ENCODE results near the gene CLDN9. TPM values are rescaled to one million over a fixed set of nuclear protein-coding genes. Genes with fewer than 3 reads are reported as not detected.

CLDN9 gene
- total and polyA plus RNA-seq, 9 of the 15 experiments (the other 6 are each of a cell fraction or from before 2014, with no cell fraction given), result 0.12 to 0.44 (median 0.22) TPM; not detected in 4

- peak; percentile 53; the same call in 1 of the 2 replicates for TF ChIP-seq GATAD2B (IDR thresholded peaks at IDR 0.05; ENCODE audit: borderline replicate concordance)
- TF ChIP-seq, protein P1, sequence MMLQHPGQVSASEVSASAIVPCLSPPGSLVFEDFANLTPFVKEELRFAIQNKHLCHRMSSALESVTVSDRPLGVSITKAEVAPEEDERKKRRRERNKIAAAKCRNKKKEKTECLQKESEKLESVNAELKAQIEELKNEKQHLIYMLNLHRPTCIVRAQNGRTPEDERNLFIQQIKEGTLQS (IDR thresholded peaks at IDR 0.05), result no peak
- TF ChIP-seq, protein P1 (CRISPR knock-in tag; conservative IDR thresholded peaks at IDR 0.05), result no peak
- no peak for TF ChIP-seq IRF1 (CRISPR knock-in tag; IDR thresholded peaks at IDR 0.05; ENCODE audit: borderline replicate concordance)
- no peak for TF ChIP-seq ZZZ3 (IDR thresholded peaks at IDR 0.05)
- no peak for TF ChIP-seq CBFA2T3 (IDR thresholded peaks at IDR 0.05)
- TF ChIP-seq ELF4 (CRISPR knock-in tag; IDR thresholded peaks at IDR 0.05), result no peak
- TF ChIP-seq THRAP3 (IDR thresholded peaks at IDR 0.05; ENCODE audit: borderline replicate concordance), result peak; percentile 21; the same call in 1 of the 2 replicates
- no peak for TF ChIP-seq GTF2A2 (tag; IDR thresholded peaks at IDR 0.05)
- TF ChIP-seq, protein P2, sequence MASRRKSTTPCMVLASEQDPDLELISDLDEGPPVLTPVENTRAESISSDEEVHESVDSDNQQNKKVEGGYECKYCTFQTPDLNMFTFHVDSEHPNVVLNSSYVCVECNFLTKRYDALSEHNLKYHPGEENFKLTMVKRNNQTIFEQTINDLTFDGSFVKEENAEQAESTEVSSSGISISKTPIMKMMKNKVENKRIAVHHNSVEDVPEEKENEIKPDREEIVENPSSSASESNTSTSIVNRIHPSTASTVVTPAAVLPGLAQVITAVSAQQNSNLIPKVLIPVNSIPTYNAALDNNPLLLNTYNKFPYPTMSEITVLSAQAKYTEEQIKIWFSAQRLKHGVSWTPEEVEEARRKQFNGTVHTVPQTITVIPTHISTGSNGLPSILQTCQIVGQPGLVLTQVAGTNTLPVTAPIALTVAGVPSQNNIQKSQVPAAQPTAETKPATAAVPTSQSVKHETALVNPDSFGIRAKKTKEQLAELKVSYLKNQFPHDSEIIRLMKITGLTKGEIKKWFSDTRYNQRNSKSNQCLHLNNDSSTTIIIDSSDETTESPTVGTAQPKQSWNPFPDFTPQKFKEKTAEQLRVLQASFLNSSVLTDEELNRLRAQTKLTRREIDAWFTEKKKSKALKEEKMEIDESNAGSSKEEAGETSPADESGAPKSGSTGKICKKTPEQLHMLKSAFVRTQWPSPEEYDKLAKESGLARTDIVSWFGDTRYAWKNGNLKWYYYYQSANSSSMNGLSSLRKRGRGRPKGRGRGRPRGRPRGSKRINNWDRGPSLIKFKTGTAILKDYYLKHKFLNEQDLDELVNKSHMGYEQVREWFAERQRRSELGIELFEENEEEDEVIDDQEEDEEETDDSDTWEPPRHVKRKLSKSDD (conservative IDR thresholded peaks at IDR 0.05; ENCODE audit: low read length), result no peak
- TF ChIP-seq, protein P3, sequence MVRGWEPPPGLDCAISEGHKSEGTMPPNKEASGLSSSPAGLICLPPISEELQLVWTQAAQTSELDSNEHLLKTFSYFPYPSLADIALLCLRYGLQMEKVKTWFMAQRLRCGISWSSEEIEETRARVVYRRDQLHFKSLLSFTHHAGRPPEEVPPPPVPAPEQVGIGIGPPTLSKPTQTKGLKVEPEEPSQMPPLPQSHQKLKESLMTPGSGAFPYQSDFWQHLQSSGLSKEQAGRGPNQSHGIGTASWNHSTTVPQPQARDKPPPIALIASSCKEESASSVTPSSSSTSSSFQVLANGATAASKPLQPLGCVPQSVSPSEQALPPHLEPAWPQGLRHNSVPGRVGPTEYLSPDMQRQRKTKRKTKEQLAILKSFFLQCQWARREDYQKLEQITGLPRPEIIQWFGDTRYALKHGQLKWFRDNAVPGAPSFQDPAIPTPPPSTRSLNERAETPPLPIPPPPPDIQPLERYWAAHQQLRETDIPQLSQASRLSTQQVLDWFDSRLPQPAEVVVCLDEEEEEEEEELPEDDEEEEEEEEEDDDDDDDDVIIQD (CRISPR knock-in tag; IDR thresholded peaks at IDR 0.05), result no peak
- TF ChIP-seq ZFP1 (CRISPR knock-in tag; IDR thresholded peaks at IDR 0.05), result no peak
- TF ChIP-seq RBFOX2 (IDR thresholded peaks at IDR 0.05; ENCODE audit: low read depth, low read length), result peak; percentile 85
- no peak for TF ChIP-seq TCF7L2 (IDR thresholded peaks at IDR 0.05; ENCODE audit: low read depth, low read length)
- no peak for TF ChIP-seq ZNF232 (CRISPR knock-in tag; IDR thresholded peaks at IDR 0.05)
- TF ChIP-seq CXXC5 (CRISPR knock-in tag; IDR thresholded peaks at IDR 0.05), result peak; percentile 58
- TF ChIP-seq MECOM (CRISPR knock-in tag; IDR thresholded peaks at IDR 0.05), result no peak
- no peak for TF ChIP-seq HDAC2 (IDR thresholded peaks at IDR 0.05)
- TF ChIP-seq ZC3H8 (IDR thresholded peaks at IDR 0.05), result no peak
- no peak for TF ChIP-seq USF1 (CRISPR knock-in tag; IDR thresholded peaks at IDR 0.05)
- peak; percentile 18; the same call in 1 of the 2 replicates for TF ChIP-seq LARP7 (IDR thresholded peaks at IDR 0.05)
- no peak for TF ChIP-seq OTX1 (CRISPR knock-in tag; IDR thresholded peaks at IDR 0.05)
- TF ChIP-seq ESRRA (IDR thresholded peaks at IDR 0.05; ENCODE audit: borderline replicate concordance, low read depth), result peak; percentile 85; the same call in 1 of the 2 replicates
- TF ChIP-seq PTBP1 (IDR thresholded peaks at IDR 0.05; ENCODE audit: low read depth, low read length), result no peak
- no peak for TF ChIP-seq CSDE1 (IDR thresholded peaks at IDR 0.05)
- TF ChIP-seq ZNF57 (CRISPR knock-in tag; IDR thresholded peaks at IDR 0.05), result no peak
Measured at GRCh38 chr16:2983706-2984136, 29.0 kb upstream of the CLDN9 start (continued).
